SK-MEL-5 (cell line): ENCODE results near the gene GIMAP5. TPM values are rescaled to one million over a fixed set of nuclear protein-coding genes. Genes with fewer than 3 reads are reported as not detected.

Experiments
- DNase-seq: peaks from one replicate; pipeline ENCODE4 v3.0.0-alpha.2; 2016; ENCODE audit warnings: low read depth, low spot score
- in situ Hi-C: cut with HindIII; loops from 2 replicates; pipeline ENCODE4 v1.10.0; 2016; ENCODE audit warnings: low sequenced_read_pairs, high pct_unique_total_duplicates, low pct_unique_long_range_greater_than_20kb
- total RNA-seq: library from RNA; depleted of rRNA; stranded (reverse); fragments of >200 nt; shearing (Covaris generic); gene quantifications from 2 replicates; pipeline ENCODE4 v1.2.3, GENCODE V29; 2014; rRNA removed

The GIMAP5 gene
- total RNA-seq, 1 experiment from 2014 or later, result 0.26 TPM

DNA sequence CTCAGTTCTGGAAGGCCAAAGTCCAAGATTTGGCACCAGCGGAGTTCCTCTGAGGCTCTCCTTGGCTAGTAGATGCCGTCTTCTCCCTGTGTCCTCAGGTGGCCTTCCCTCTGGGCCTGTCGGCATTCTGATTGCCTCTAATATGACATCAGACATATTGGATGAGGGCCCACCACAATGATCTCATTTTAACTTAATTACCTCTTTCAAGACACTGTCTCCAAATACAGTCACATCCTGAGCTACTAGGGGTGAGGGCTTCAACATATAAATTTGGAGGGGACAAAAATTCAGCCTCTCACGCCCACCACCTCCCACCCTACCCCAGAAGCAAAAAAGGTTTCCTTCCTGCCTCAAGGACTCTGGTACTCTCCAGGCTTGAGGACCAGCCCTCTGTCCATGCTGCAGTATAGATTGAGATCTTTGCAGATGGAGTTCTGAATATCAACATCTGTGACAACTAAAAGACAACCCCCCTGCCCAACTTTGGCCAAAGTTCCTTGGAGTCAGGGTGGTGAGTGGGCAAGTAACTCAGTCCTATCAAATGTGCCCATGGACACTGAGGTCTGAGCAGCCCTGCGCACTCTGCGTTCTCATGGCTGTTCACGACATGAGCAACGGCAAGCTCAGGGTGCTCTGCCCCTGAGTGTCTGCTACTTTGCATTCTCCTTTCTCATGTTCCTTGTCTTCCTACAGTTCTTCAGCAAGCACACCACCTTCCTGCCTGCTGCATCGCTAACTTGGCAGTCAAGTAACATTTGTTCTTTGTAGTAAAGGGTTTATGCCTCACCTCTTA is 51.5 kb downstream of the GIMAP5 start:
- in situ Hi-C loops, result no loop called here
- no peak for DNase-seq

DNA sequence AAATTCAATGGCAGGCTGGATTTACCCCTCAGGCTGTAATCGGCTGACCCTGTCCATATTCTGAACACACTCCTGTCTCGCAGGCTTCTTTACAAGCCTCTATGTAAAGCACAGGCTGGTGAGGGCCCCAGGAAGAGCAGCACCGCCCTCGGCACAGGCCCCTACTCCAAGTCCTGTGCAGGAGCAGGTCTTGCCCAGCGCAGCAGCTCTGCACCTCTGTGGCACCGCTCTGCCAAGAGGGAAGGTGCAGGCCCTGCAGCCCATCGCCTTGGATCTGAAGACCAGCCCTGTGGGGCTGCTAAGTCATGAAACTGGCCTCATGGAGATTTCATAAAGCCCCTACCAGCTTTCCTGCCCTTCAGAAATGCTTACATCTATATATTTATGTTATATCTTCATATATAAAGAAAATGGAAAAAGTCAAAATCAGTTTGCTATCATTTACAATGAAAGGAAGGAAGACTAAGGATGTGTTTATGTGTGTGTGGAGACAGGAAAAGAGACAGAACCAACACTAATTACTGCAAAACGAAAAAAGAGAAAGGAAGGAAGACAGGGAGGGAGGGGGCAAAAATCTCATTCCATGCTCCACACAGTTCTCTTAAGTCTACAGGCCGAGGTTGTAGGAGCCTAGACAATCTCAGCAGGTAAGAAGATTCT is 53.3 kb downstream of the GIMAP5 start:
- in situ Hi-C loops, result no loop called here
- no peak for DNase-seq

DNA sequence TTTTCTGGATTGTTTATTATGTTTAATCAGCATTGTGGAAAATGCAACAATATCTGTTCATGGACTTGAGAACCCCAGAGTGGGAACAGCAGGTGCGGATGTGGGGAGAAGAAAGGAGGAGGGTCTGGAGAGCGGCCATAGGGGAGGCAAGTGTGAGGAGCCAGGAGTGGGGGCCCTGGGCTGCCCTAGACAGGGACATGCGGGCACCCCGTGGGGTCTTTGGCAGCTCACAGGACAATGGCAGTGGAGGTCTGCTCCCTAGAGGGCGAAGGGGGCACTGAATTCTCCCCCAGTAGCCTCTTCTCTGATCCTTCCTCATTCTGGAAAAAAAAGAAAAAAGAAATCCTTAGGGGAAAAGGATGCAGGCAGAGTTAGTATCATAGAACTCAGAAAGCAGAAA is 54.1 kb downstream of the GIMAP5 start:
- in situ Hi-C loops, result no loop called here
- DNase-seq, result no peak

DNA sequence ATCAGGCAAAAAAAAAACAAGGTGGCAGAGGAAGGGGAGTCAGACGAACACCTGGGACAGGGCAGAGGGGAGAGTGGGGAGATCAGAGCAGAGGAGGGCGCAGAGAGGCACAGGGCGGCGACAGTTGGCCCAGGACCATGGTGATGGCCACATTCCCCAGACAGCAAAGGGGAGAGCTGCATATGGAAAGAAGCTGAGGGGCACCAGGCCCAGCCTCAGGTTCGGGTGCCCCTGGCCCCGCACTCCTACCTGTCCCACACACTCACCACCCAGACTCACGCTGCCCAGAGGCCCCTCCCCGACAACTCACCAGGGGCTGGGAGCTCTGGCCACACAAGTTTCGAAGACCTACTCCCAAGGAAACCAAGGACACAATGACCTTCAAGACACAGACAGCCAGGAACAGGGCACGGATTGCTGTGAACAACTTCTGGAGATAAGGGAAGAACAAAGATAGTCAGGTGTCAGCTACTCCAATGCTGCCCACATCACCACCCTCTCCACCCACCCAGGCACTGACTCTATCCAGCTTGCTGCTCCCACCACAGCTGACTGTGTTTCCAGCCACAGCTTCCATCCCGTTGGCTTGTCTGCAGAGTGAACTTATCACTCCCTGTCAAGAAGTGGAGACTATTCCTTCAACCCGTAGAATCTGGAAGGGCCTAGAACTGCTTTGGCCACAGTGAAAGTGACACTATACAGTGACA is 54.7 kb downstream of the GIMAP5 start:
- no peak for DNase-seq
- in situ Hi-C loops, result no loop called here

Other genes with a start within 250 kb of the GIMAP5 start
- not detected in 2 replicates for gene GIMAP7, start 222.5 kb upstream of the GIMAP5 start, total RNA-seq
- gene GIMAP4, start 170.0 kb upstream of the GIMAP5 start, total RNA-seq, result not detected in 2 replicates
- not detected in 2 replicates for gene GIMAP6, start 105.0 kb upstream of the GIMAP5 start, total RNA-seq
- 12.6 and 13.5 TPM in 2 replicates for gene GIMAP2, start 51.7 kb upstream of the GIMAP5 start, total RNA-seq
- not detected in 2 replicates for gene GIMAP1, start 20.8 kb upstream of the GIMAP5 start, total RNA-seq
- 0.63 and 1.4 TPM in 2 replicates for gene TMEM176B, start 62.9 kb downstream of the GIMAP5 start, total RNA-seq
- gene TMEM176A, start 63.4 kb downstream of the GIMAP5 start, total RNA-seq, result not detected in 2 replicates
- gene AOC1, start 115.1 kb downstream of the GIMAP5 start, total RNA-seq, result 0.05 and 0.21 TPM in 2 replicates
- 0.05 and 0.37 TPM in 2 replicates for gene KCNH2, start 240.9 kb downstream of the GIMAP5 start, total RNA-seq